Tibial artery (tissue), 4 donors: ENCODE results near the gene LRP1B.

Source experiments
- DNase-seq, 2 donors: peaks; one replicate each; pipeline ENCODE4 v3.0.0-alpha.2; 2019
- H3K27ac ChIP-seq, 2 donors: fragments of 200-600 bp; sonication (generic) in 1 of 2; 1 replicate in 1 of 2; 2 replicates in 1 of 2; pipeline ENCODE4 v1.5.1; 2018 to 2019; ENCODE audit warnings: mild to moderate bottlenecking in 1 of 2
- H3K27me3 ChIP-seq, 2 donors: fragments of 200-600 bp; sonication (generic) in 1 of 2; one replicate each; pipeline versions ENCODE4 v1.5.1 to v1.6.0; 2016 to 2019
- H3K36me3 ChIP-seq, 3 donors: fragments of 200-600 bp; sonication (generic) in 2 of 3; one replicate each; pipeline ENCODE4 v1.5.1; 2016 to 2019; ENCODE audit warnings: mild to moderate bottlenecking in 2 of 3
- H3K4me1 ChIP-seq, 4 donors: fragments of 200-600 bp; sonication (generic) in 2 of 4; 1 replicate in 3 of 4; 2 replicates in 1 of 4; pipeline ENCODE4 v1.5.1; 2016 to 2019
- H3K4me3 ChIP-seq, 2 donors: fragments of 200-600 bp; sonication (generic) in 1 of 2; 1 replicate in 1 of 2; 2 replicates in 1 of 2; pipeline ENCODE4 v1.5.1; 2018 to 2019; ENCODE audit warnings: mild to moderate bottlenecking in 2 of 2
- H3K9me3 ChIP-seq, 3 donors: fragments of 200-600 bp; sonication (generic) in 1 of 3; one replicate each; pipeline ENCODE4 v1.5.1; 2016 to 2019
- intact Hi-C: fragments of 100-400 bp; cut with DNase I; formaldehyde crosslinking; loops from one replicate; pipeline ENCODE4 v1.15.0; 2023; ENCODE audit warnings: low total_unique reads
- TF ChIP-seq, protein P1 (sequence below), 2 experiments: fragments of 200-600 bp in 1 of 2; fragments of 450-650 bp in 1 of 2; IDR thresholded peaks; one replicate each; pipeline ENCODE4 v1.5.1; 2017 to 2019; ENCODE audit warnings: antibody characterized with exemption in 2 of 2, mild to moderate bottlenecking in 1 of 2, moderate library complexity in 1 of 2

LRP1B gene

DNA sequence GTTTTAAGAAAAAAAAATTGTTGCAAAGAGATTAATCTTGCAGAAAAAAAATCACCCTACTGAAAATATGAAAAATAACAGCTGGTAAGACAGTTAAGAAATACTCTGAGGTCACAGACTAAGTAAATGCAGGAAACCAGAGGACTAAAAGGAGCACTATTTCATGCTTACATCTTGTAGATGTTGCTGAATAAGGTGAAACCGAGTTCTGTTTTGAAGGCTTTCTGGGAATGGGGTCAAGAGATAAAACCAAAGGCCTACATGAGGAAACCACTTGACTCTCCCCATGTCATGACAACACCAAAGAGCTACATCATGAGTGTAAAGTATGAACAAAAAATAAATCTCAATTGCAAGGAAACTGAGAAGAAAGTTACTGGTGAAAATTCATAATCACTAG lies 197.6 kb downstream of the LRP1B start:
- TF ChIP-seq, protein P1, sequence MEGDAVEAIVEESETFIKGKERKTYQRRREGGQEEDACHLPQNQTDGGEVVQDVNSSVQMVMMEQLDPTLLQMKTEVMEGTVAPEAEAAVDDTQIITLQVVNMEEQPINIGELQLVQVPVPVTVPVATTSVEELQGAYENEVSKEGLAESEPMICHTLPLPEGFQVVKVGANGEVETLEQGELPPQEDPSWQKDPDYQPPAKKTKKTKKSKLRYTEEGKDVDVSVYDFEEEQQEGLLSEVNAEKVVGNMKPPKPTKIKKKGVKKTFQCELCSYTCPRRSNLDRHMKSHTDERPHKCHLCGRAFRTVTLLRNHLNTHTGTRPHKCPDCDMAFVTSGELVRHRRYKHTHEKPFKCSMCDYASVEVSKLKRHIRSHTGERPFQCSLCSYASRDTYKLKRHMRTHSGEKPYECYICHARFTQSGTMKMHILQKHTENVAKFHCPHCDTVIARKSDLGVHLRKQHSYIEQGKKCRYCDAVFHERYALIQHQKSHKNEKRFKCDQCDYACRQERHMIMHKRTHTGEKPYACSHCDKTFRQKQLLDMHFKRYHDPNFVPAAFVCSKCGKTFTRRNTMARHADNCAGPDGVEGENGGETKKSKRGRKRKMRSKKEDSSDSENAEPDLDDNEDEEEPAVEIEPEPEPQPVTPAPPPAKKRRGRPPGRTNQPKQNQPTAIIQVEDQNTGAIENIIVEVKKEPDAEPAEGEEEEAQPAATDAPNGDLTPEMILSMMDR (IDR thresholded peaks at IDR 0.05): no peak
- no peak for DNase-seq
- H3K27ac ChIP-seq: no peak overlapping the region
- H3K9me3 ChIP-seq: no peaks in the 10 kb centered on the region
- H3K36me3 ChIP-seq: no peaks in the 10 kb centered on the region
- intact Hi-C loops: no loop called here
- no peak overlapping the region for H3K4me3 ChIP-seq
- H3K4me1 ChIP-seq: no peaks in the 10 kb centered on the region
- H3K27me3 ChIP-seq: no peaks in the 10 kb centered on the region

DNA sequence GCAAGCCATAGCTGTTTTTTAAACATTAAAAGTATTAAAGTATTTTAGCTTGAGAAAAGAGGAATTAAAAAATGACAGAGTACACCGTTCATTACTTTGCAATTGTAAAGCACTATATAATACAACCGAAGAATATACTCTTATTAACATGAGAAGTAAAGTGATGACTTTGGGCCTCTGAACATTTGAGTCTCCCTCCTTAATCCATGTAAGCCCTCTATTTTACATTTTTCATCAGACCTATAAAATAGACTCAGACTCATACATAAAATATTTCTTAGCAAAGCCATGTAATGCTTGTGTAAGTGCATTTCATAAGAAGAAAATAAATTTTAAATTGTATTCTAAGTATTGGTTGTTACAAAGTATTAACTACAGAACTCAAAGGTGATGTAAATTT lies 198.6 kb downstream of the LRP1B start:
- H3K27ac ChIP-seq: no peak overlapping the region
- intact Hi-C loops: no loop called here
- no peaks in the 10 kb centered on the region for H3K36me3 ChIP-seq
- no peak overlapping the region for H3K4me3 ChIP-seq
- no peaks in the 10 kb centered on the region for H3K4me1 ChIP-seq
- DNase-seq: no peak
- no peaks in the 10 kb centered on the region for H3K27me3 ChIP-seq
- no peaks in the 10 kb centered on the region for H3K9me3 ChIP-seq
- TF ChIP-seq, protein P1 (IDR thresholded peaks at IDR 0.05): no peak

DNA sequence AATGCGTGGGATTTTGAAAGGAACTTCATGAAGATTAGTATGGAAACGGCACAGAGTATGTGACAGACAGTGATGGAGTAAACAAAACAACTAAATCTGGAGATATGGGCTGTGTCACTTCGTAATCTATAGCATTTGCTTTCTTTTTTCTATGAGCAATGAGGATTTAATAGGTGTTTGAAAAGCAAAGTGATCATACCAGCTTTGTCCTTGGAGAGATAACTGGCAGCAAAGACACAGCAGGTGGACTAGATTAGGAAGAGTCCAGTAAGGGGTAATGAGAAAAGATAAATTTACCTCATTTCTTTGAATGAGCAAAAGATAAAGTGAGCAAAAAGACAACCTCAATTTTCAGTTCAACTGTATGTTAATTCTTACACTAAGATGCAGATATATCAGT lies 199.0 kb downstream of the LRP1B start:
- Histone ChIP-seq H3K36me3 (no peaks in the 10 kb centered on the region), H3K4me3 (no peak overlapping the region), H3K27me3 (no peaks in the 10 kb centered on the region), H3K9me3 (no peaks in the 10 kb centered on the region), H3K4me1 (no peaks in the 10 kb centered on the region), H3K27ac (no peak overlapping the region)
- TF ChIP-seq, protein P1 (IDR thresholded peaks at IDR 0.05): no peak
- intact Hi-C loops: no loop called here
- DNase-seq: no peak

DNA sequence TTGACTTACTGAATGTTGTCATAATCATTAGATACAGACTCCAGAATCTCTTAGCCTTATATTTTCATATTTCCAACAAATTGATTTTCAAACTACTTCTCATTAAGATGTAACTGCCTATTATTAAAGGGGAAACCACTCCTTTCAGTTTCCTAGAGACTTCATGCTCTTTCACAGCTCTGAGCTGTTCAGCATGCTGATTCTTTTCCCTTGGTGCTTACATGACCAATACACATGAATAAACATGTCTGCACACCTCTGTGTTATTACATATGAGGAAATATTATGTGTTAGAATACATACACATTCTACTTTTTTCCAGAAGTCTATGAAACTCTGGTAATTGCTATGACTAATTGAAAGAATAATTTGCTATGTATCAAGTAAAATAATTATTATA lies 200.0 kb downstream of the LRP1B start:
- Histone ChIP-seq H3K27ac (no peak overlapping the region), H3K36me3 (no peaks in the 10 kb centered on the region), H3K4me1 (no peaks in the 10 kb centered on the region), H3K4me3 (no peak overlapping the region), H3K27me3 (no peaks in the 10 kb centered on the region), H3K9me3 (no peaks in the 10 kb centered on the region)
- intact Hi-C loops: no loop called here
- DNase-seq: no peak
- TF ChIP-seq, protein P1 (IDR thresholded peaks at IDR 0.05): no peak

DNA sequence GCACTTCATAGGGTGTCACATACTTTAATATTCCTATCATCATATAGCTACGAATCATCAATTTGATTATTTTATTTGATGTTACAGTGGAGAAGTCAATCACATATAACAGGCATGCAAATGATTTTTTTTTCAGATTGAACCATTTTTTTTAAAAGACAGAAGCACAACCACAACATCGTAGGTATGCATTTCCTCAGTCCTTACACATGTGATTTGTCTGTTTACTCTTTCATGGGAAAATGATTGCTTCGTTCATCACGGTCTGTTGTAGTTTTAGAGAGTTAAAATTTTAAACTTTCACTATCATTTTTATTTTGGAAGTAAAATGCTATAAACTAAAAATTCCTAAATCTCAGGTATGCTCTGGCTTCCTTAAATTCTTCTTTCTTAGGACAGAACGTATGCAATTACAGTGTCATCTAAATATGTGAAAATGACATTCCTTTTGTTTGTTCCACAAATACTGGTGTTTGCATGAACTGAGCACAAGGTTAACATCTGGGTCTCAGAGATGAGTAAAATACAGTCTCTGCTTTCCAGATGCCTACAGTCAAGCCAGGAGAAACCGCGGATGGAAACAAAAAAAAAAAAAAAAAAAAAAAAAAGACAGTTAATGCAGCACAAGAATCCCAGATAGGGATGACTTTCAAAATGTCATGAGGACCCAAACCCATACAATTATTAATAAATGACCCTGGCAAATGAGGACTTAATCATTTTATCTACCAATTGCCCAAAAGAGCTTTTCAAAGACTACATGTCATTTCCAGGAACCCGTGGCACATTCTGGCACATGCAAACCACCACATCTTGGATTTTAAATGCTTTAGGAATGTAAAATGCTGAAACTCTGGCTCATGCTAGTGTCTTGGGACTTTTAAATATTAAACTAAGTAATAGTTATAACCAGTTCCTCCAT lies 201.2 kb downstream of the LRP1B start:
- Histone ChIP-seq H3K36me3 (no peaks in the 10 kb centered on the region), H3K27ac (no peak overlapping the region), H3K9me3 (no peaks in the 10 kb centered on the region), H3K4me1 (no peaks in the 10 kb centered on the region), H3K27me3 (no peaks in the 10 kb centered on the region), H3K4me3 (no peak overlapping the region)
- TF ChIP-seq, protein P1 (IDR thresholded peaks at IDR 0.05): no peak
- intact Hi-C loops: no loop called here
- no peak for DNase-seq
